Naive thymus-derived CD4-positive, alpha-beta T cell (primary cell): ENCODE data around the gene TAF6. TPM values are rescaled to one million over a fixed set of nuclear protein-coding genes. Genes with fewer than 3 reads are reported as not detected.

Experiments used
- ATAC-seq: fragments of 150-1000 bp; cut with Tn5 transposase; 2 replicates; pipeline ENCODE4 v1.10.0; 2021; ENCODE audit warnings: mild to moderate bottlenecking, moderate library complexity
- CTCF ChIA-PET: fragments of 350-600 bp; sonication (Branson Sonifier 250); formaldehyde crosslinking; loops from one replicate; lab custom pipeline; 2021; ENCODE audit warnings: antibody characterized with exemption; lab: Charles Lee
- POLR2A ChIA-PET: fragments of 350-600 bp; sonication (Branson Sonifier 250); formaldehyde crosslinking; loops from one replicate; lab custom pipeline; 2021; ENCODE audit warnings: antibody characterized with exemption, inconsistent platforms; lab: Charles Lee
- DNase-seq, 9 donors: peaks; one replicate each; pipeline versions ENCODE4 v3.0.0 to v3.0.0-alpha.2; 2020 to 2022; ENCODE audit warnings: mixed read lengths in 1 of 9
- H3K27ac ChIP-seq: one replicate; pipeline ENCODE4 v1.7.0; 2013; ENCODE audit warnings: mild to moderate bottlenecking, low read depth, low read length, moderate library complexity
- H3K27me3 ChIP-seq, 2 donors: one replicate each; pipeline ENCODE4 v1.7.0; 2013; ENCODE audit warnings: low read length in 2 of 2, mild to moderate bottlenecking in 2 of 2, moderate library complexity in 2 of 2; ENCODE audit not compliant: control insufficient read depth in 2 of 2, insufficient read depth in 2 of 2
- H3K36me3 ChIP-seq, 3 experiments: 1 replicate in 2 of 3; 2 replicates in 1 of 3; pipeline ENCODE4 v1.7.0; 2013; ENCODE audit warnings: low read length in 3 of 3, mild to moderate bottlenecking in 3 of 3, moderate library complexity in 1 of 3; ENCODE audit not compliant: insufficient read depth in 3 of 3, control insufficient read depth in 2 of 3
- H3K4me1 ChIP-seq, 2 donors: one replicate each; pipeline ENCODE4 v1.7.0; 2013; ENCODE audit warnings: low read length in 2 of 2, mild to moderate bottlenecking in 2 of 2, moderate library complexity in 1 of 2; ENCODE audit not compliant: control insufficient read depth in 2 of 2, insufficient read depth in 2 of 2
- H3K4me3 ChIP-seq: 2 replicates; pipeline ENCODE4 v1.7.0; 2013; ENCODE audit warnings: mild to moderate bottlenecking, low read length
- H3K9me3 ChIP-seq, 3 experiments: 1 replicate in 2 of 3; 2 replicates in 1 of 3; pipeline ENCODE4 v1.7.0; 2013; ENCODE audit warnings: low read length in 3 of 3; ENCODE audit not compliant: control insufficient read depth in 2 of 3
- H3K27ac Mint-ChIP-seq, 9 donors: one replicate each; pipeline ENCODE4 v1.8.0; 2020 to 2022; ENCODE audit warnings: mixed read lengths in 9 of 9, mild to moderate bottlenecking in 8 of 9, moderate library complexity in 5 of 9, inconsistent platforms in 2 of 9
- H3K27me3 Mint-ChIP-seq, 5 donors: one replicate each; pipeline ENCODE4 v1.8.0; 2021 to 2022; ENCODE audit warnings: mixed read lengths in 5 of 5, mild to moderate bottlenecking in 1 of 5
- H3K36me3 Mint-ChIP-seq, 5 donors: one replicate each; pipeline ENCODE4 v1.8.0; 2020 to 2022; ENCODE audit warnings: mixed read lengths in 5 of 5, mild to moderate bottlenecking in 3 of 5, inconsistent platforms in 1 of 5
- H3K4me1 Mint-ChIP-seq, 7 donors: one replicate each; pipeline ENCODE4 v1.8.0; 2020 to 2022; ENCODE audit warnings: mixed read lengths in 7 of 7, mild to moderate bottlenecking in 3 of 7, inconsistent platforms in 1 of 7
- H3K4me3 Mint-ChIP-seq, 10 donors: one replicate each; pipeline ENCODE4 v1.8.0; 2020 to 2022; ENCODE audit warnings: mild to moderate bottlenecking in 10 of 10, mixed read lengths in 10 of 10, moderate library complexity in 6 of 10, inconsistent platforms in 2 of 10
- H3K9me3 Mint-ChIP-seq, 11 donors: one replicate each; pipeline ENCODE4 v1.8.0; 2020 to 2022; ENCODE audit warnings: mixed read lengths in 11 of 11, mild to moderate bottlenecking in 4 of 11, inconsistent platforms in 1 of 11, moderate library complexity in 1 of 11
- intact Hi-C, 2 donors: fragments of 100-400 bp; cut with micrococcal nuclease; formaldehyde crosslinking; loops; one replicate each; pipeline ENCODE4 v1.15.1; 2023
- microRNA-seq: library from miRNA; unstranded; fragments of <30 nt; microRNA quantifications from one replicate; pipeline ENCODE4 v1.2.0, GENCODE V29; 2022; ENCODE audit warnings: borderline microRNAs expressed
- polyA plus RNA-seq, 2 donors: library from polyadenylated mRNA; unstranded; fragments of 300-500 nt; fragmentation: Illumina TruSeq; gene quantifications; one replicate each; pipeline ENCODE4 v1.2.3, GENCODE V29; 2021
- total RNA-seq, 6 experiments: library from RNA in 5 of 6; stranded (reverse) in 5 of 6; gene quantifications; 1 replicate in 5 of 6; 2 replicates in 1 of 6; pipeline ENCODE4 v1.2.3 and lab custom pipeline; 2021 to 2026

The TAF6 gene
- total and polyA plus RNA-seq, 7 experiments from 2014 or later: 30.8 to 68.1 (median 45.0) TPM

DNA sequence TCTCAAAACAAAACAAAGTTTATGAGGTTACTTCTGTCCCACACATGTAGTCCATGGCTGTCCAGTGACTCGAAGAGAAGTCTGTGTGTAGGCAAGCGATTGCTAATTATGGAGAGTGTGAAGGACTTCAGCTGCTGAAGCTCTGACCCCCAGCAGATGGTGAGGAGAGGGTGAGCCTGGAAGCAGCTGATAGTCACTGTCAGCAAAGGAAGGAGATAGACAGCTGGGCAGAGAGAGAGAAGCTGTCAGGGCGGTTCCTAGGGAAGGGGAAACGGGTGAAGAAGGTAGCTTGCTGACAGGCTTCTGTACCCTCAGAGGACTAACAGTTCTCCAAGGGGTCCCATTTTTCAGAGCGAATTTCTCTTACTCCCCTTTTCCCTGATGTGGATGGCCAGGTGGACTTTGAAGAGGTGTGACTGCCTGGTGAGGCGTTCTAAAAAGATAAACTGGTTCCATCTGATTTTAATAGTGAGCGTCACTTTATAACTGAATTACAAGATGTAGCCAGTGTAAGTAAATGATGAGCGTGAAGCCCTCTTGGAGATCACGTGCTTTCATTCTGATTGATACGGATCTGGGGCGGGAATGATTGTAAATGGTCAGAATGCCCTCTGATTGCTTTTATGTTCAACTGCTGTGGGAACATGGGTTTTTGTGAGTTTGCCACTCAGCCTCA is 57.5 kb downstream of the TAF6 start:
- Mint-ChIP-seq H3K4me1 (peaks cover 0 to 5% (median 0%) of the 10 kb centered on the region in 7 donors), H3K27ac (no peak overlapping the region), H3K4me3 (no peak overlapping the region), H3K9me3 (no peaks in the 10 kb centered on the region), H3K36me3 (peaks cover 0 to 41% (median 18%) of the 10 kb centered on the region in 5 donors), H3K27me3 (no peaks in the 10 kb centered on the region)
- Histone ChIP-seq H3K36me3 (peaks cover 0 to 50% (median 5%) of the 10 kb centered on the region in 3 experiments), H3K27ac (no peak overlapping the region), H3K4me1 (no peaks in the 10 kb centered on the region), H3K9me3 (no peaks in the 10 kb centered on the region), H3K27me3 (no peaks in the 10 kb centered on the region), H3K4me3 (no peak overlapping the region)
- DNase-seq (no peak), ATAC-seq (no peak)
- POLR2A ChIA-PET: interaction anchor here (0.7 kb wide), 1 partner anchor 44 kb away, joined by 3 read pairs; no protein-coding TSS in a partner anchor
- CTCF ChIA-PET: interaction anchor here (0.5 to 0.6 kb wide), 2 partner anchors 70 to 135 kb away, joined by 3 to 4 read pairs; no protein-coding TSS in a partner anchor
- intact Hi-C loops: no loop called here

DNA sequence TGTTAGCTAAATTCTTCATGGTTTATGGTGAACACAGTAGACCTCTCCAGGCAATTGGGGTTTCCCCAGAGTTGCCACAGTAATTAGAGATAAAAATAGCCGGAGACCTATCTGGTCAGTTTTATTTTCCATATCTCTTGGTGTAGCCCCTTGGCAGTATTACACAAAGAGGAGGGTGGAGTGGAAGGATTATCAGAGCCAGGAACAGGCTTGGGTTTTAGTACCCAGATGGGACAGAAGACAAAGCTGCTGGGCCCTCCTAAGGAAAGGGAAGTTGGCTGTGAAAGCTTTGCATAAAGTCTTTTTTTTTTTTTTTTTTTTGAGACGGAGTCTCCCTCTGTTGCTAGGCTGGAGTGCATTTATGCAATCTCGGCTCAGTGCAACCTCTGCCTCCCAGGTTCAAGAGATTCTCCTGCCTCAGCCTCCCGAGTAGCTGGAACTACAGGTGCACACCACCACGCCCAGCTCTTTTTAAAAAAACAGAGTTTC is 59.9 kb downstream of the TAF6 start:
- peaks cover 0 to 26% (median 12%) of the 10 kb centered on the region in 5 donors for H3K36me3 Mint-ChIP-seq
- H3K9me3 ChIP-seq: no peaks in the 10 kb centered on the region
- H3K4me3 ChIP-seq: no peak overlapping the region
- no peak for DNase-seq
- CTCF ChIA-PET: interaction anchor here (1.0 kb wide), 1 partner anchor 12 kb away, joined by 3 read pairs; no protein-coding TSS in a partner anchor
- H3K36me3 ChIP-seq: peaks cover 0 to 43% (median 5%) of the 10 kb centered on the region in 3 experiments
- POLR2A ChIA-PET: interaction anchor here (1.2 to 1.8 kb wide), 2 partner anchors 11 to 140 kb away, joined by 4 to 6 read pairs; no protein-coding TSS in a partner anchor
- peak overlapping the region in 1 of 9 donors; percentile 74 for H3K27ac Mint-ChIP-seq
- H3K9me3 Mint-ChIP-seq: no peaks in the 10 kb centered on the region
- H3K27me3 ChIP-seq: no peaks in the 10 kb centered on the region
- intact Hi-C loops: no loop called here
- no peaks in the 10 kb centered on the region for H3K4me1 ChIP-seq
- no peak overlapping the region for H3K4me3 Mint-ChIP-seq
- peaks cover 0 to 5% (median 0%) of the 10 kb centered on the region in 7 donors for H3K4me1 Mint-ChIP-seq
- no peak for ATAC-seq
- H3K27ac ChIP-seq: no peak overlapping the region
- H3K27me3 Mint-ChIP-seq: no peaks in the 10 kb centered on the region

Small RNA genes lying within 50 kb of the gene (microRNA-seq; reads per million reads assigned to microRNA genes)
- gene MIR106B (3,194 reads per million, percentile 91 among the genes with 10 or more reads in this experiment), gene MIR25 (937 reads per million, percentile 81 among the genes with 10 or more reads in this experiment), gene MIR4658 (not detected), gene MIR93 (2,453 reads per million, percentile 89 among the genes with 10 or more reads in this experiment)

Other genes starting within 250 kb of the TAF6 start
- under 1 TPM in 4 of 5 experiments, not detected in 1; 0.41 to 0.70 (median 0.52) TPM for gene OR2AE1, start 242.3 kb downstream of the TAF6 start, total RNA-seq
- gene OR2AE1, start 242.3 kb downstream of the TAF6 start, polyA plus RNA-seq: not detected
- gene TRIM4, start 199.8 kb downstream of the TAF6 start, total RNA-seq: 10 to 100 TPM; 30.1 to 75.0 (median 37.6) TPM
- 10 to 100 TPM; 31.9 to 37.8 TPM for gene TRIM4, start 199.8 kb downstream of the TAF6 start, polyA plus RNA-seq
- gene GJC3, start 189.7 kb downstream of the TAF6 start, total RNA-seq: 1 to 10 TPM in 1 of 5 experiments, under 1 TPM in 3, not detected in 1; 0.41 to 1.1 (median 0.58) TPM
- under 1 TPM; 0.61 to 0.92 TPM for gene GJC3, start 189.7 kb downstream of the TAF6 start, polyA plus RNA-seq
- not detected for gene AZGP1, start 143.3 kb downstream of the TAF6 start, total RNA-seq
- not detected for gene AZGP1, start 143.3 kb downstream of the TAF6 start, polyA plus RNA-seq
- 100 to 1,000 TPM in 2 of 5 experiments, 10 to 100 TPM in 3; 54.0 to 103 (median 70.1) TPM for gene ZKSCAN1, start 103.8 kb downstream of the TAF6 start, total RNA-seq
- 10 to 100 TPM; 47.0 to 55.5 TPM for gene ZKSCAN1, start 103.8 kb downstream of the TAF6 start, polyA plus RNA-seq
- gene ZSCAN21, start 69.6 kb downstream of the TAF6 start, total RNA-seq: 10 to 100 TPM in 1 of 5 experiments, 1 to 10 TPM in 4; 3.9 to 10.1 (median 6.2) TPM
- gene ZSCAN21, start 69.6 kb downstream of the TAF6 start, polyA plus RNA-seq: 10 to 100 TPM in 1 of 2 donors, 1 to 10 TPM in 1; 6.8 to 13.4 TPM
- 10 to 100 TPM; 29.1 to 48.0 (median 35.0) TPM for gene ZNF3, start 37.6 kb downstream of the TAF6 start, total RNA-seq
- 10 to 100 TPM; 20.3 to 37.6 TPM for gene ZNF3, start 37.6 kb downstream of the TAF6 start, polyA plus RNA-seq
- gene COPS6, start 30.4 kb downstream of the TAF6 start, total RNA-seq: 100 to 1,000 TPM in 1 of 5 experiments, 10 to 100 TPM in 4; 65.7 to 103 (median 80.1) TPM
- 100 to 1,000 TPM; 110 to 122 TPM for gene COPS6, start 30.4 kb downstream of the TAF6 start, polyA plus RNA-seq
- 100 to 1,000 TPM in 4 of 5 experiments, 10 to 100 TPM in 1; 80.3 to 263 (median 168) TPM for gene MCM7, start 18.0 kb downstream of the TAF6 start, total RNA-seq
- gene MCM7, start 18.0 kb downstream of the TAF6 start, polyA plus RNA-seq: 10 to 100 TPM; 29.5 to 49.9 TPM
- 10 to 100 TPM in 3 of 5 experiments, 1 to 10 TPM in 2; 7.5 to 13.8 (median 11.0) TPM for gene AP4M1, start 17.7 kb downstream of the TAF6 start, total RNA-seq
- 1 to 10 TPM; 2.6 to 5.1 TPM for gene AP4M1, start 17.7 kb downstream of the TAF6 start, polyA plus RNA-seq
- gene CNPY4, start 276 bp upstream of the TAF6 start, total RNA-seq: 10 to 100 TPM; 22.1 to 68.2 (median 40.3) TPM
- 10 to 100 TPM; 21.5 to 22.3 TPM for gene CNPY4, start 276 bp upstream of the TAF6 start, polyA plus RNA-seq
- gene MBLAC1, start 7.6 kb upstream of the TAF6 start, total RNA-seq: 1 to 10 TPM; 4.5 to 6.3 (median 5.8) TPM
- gene MBLAC1, start 7.6 kb upstream of the TAF6 start, polyA plus RNA-seq: 1 to 10 TPM; 1.5 to 2.3 TPM
- 100 to 1,000 TPM; 132 to 200 (median 173) TPM for gene LAMTOR4, start 29.6 kb upstream of the TAF6 start, total RNA-seq
- gene LAMTOR4, start 29.6 kb upstream of the TAF6 start, polyA plus RNA-seq: 100 to 1,000 TPM; 550 to 555 TPM
- gene TRAPPC14, start 39.4 kb upstream of the TAF6 start, total RNA-seq: 100 to 1,000 TPM in 1 of 5 experiments, 10 to 100 TPM in 4; 51.8 to 102 (median 70.2) TPM
- gene TRAPPC14, start 39.4 kb upstream of the TAF6 start, polyA plus RNA-seq: 1 to 10 TPM; 3.2 to 5.9 TPM
- gene GAL3ST4, start 49.3 kb upstream of the TAF6 start, total RNA-seq: 10 to 100 TPM in 4 of 5 experiments, 1 to 10 TPM in 1; 4.7 to 26.8 (median 16.7) TPM
- gene GAL3ST4, start 49.3 kb upstream of the TAF6 start, polyA plus RNA-seq: 10 to 100 TPM in 1 of 2 donors, 1 to 10 TPM in 1; 7.4 to 10.8 TPM
- gene GPC2, start 58.0 kb upstream of the TAF6 start, total RNA-seq: 10 to 100 TPM in 4 of 5 experiments, 1 to 10 TPM in 1; 8.1 to 30.6 (median 18.2) TPM
- gene GPC2, start 58.0 kb upstream of the TAF6 start, polyA plus RNA-seq: under 1 TPM; 0.64 to 0.87 TPM
- gene STAG3, start 58.6 kb upstream of the TAF6 start, total RNA-seq: 10 to 100 TPM in 1 of 5 experiments, 1 to 10 TPM in 4; 5.5 to 24.6 (median 9.5) TPM
- 1 to 10 TPM; 2.4 to 6.5 TPM for gene STAG3, start 58.6 kb upstream of the TAF6 start, polyA plus RNA-seq
- gene PVRIG, start 100.6 kb upstream of the TAF6 start, total RNA-seq: 10 to 100 TPM; 32.1 to 88.7 (median 66.2) TPM
- gene PVRIG, start 100.6 kb upstream of the TAF6 start, polyA plus RNA-seq: 10 to 100 TPM; 69.5 to 81.0 TPM
- not detected for gene SPDYE3, start 188.3 kb upstream of the TAF6 start, total RNA-seq
- gene SPDYE3, start 188.3 kb upstream of the TAF6 start, polyA plus RNA-seq: 1 to 10 TPM; 8.5 to 8.7 TPM
- gene PILRB, start 238.8 kb upstream of the TAF6 start, total RNA-seq: 100 to 1,000 TPM in 4 of 5 experiments, 10 to 100 TPM in 1; 79.1 to 137 (median 120) TPM
- 10 to 100 TPM in 1 of 2 donors, 1 to 10 TPM in 1; 1.1 to 11.1 TPM for gene PILRB, start 238.8 kb upstream of the TAF6 start, polyA plus RNA-seq